DOHH2 (cell line): ENCODE data around the gene RGCC.

ENCODE experiments used
- EZH2phosphoT487 ChIP-seq: fragments of 200-600 bp; sonication (generic); IDR thresholded peaks from 2 replicates; pipeline ENCODE4 v1.6.1; 2017; ENCODE audit warnings: borderline replicate concordance, mild to moderate bottlenecking, antibody characterized with exemption, low read length, moderate library complexity, mixed read lengths
- TF ChIP-seq, protein P1 (sequence below): fragments of 200-600 bp; sonication (generic); IDR thresholded peaks from one replicate; pipeline ENCODE4 v1.5.1; 2014; ENCODE audit warnings: antibody characterized with exemption, mild to moderate bottlenecking, low read depth, low read length; ENCODE audit not compliant: poor library complexity, severe bottlenecking

DNA sequence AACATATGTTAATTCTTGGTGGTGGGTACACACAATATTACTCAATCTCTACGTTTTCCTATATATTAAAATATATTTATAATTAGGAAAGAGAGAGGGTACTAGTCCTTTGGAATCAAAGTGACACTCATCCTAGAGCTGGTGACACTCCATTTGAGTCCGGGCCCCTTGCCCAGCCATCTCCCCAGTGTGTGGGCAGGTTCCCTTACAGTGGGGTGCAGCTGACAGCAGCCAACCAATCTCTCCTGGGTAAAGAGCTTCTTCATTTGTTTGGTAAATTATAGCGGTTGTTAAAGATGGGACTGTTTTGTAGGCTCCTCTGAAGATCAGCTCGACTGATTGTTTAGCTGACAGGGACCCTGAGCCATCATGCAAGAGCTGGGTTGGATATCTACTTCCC lies 37.2 kb upstream of the RGCC start:
- TF ChIP-seq, protein P1, sequence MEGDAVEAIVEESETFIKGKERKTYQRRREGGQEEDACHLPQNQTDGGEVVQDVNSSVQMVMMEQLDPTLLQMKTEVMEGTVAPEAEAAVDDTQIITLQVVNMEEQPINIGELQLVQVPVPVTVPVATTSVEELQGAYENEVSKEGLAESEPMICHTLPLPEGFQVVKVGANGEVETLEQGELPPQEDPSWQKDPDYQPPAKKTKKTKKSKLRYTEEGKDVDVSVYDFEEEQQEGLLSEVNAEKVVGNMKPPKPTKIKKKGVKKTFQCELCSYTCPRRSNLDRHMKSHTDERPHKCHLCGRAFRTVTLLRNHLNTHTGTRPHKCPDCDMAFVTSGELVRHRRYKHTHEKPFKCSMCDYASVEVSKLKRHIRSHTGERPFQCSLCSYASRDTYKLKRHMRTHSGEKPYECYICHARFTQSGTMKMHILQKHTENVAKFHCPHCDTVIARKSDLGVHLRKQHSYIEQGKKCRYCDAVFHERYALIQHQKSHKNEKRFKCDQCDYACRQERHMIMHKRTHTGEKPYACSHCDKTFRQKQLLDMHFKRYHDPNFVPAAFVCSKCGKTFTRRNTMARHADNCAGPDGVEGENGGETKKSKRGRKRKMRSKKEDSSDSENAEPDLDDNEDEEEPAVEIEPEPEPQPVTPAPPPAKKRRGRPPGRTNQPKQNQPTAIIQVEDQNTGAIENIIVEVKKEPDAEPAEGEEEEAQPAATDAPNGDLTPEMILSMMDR: no peak
- no peak for TF ChIP-seq EZH2phosphoT487
